GM19395 (cell line): Measurements from ENCODE around the gene SH3RF3.

Experiments used
- ATAC-seq: cut with Tn5 transposase; IDR thresholded peaks from one replicate; pipeline ENCODE4 v1.9.1; 2021; ENCODE audit warnings: mild to moderate bottlenecking, moderate library complexity; ENCODE audit not compliant: unreplicated experiment

Gene SH3RF3

DNA sequence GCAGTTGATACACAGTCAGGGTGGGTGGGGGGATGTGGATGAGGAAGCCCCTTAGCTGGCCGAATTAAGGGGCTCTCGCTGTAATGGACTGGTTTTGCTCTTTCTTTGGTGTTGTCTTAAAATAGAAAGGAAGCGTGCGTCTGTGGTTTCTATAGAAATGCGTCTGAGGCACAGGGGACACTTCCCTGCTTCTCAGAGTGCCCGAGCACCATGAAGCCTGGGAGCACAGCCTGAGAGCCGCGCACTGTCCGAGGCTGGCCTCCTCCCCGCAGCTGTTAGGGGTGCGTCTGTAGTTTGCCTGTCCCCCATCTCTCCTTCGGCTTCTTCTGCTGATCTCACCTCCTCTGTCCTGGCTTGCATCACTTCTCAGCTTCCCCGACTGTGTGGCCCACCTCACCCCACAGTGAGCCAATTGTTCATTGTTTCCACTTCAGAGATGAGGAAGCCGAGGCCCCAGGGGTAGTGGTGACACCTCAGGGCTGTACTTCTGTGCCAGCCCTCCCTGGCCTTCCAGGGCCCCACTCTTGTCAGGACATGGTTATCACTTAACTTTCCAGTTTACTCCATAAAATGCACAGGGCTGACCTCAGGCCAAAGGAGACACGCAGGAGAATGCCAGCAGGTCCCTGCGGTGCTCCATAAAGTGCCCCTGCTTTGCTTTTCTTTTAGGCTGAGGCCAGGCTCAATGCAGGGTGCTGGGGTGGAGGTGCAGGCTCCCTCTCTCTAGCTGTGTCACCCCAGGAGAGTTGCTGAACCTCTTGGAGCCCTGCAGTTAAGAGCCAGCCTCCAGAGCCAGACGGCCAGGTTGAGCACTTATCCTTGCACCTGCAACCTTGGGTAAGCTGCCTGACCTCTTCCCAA lies 274.2 kb downstream of the SH3RF3 start:
- ATAC-seq: no peak

DNA sequence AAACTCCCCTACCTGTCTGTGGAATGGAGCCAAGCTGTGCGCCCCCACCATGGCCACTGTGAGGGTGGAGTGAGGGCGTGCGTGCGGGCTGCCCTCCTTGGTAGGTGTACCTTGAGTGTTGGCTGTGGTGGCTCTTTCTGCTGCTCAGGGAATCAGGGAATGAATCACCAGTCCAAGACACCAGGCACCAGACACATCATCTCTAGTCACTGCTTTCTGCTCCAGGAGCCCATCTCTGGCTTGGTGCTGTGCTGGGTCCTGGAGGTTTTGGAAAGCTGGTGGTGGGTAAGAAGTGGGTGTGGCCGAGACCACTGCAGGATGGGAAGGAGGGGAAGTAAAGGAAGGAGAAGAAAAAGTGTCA lies 274.8 kb downstream of the SH3RF3 start:
- ATAC-seq: no peak

DNA sequence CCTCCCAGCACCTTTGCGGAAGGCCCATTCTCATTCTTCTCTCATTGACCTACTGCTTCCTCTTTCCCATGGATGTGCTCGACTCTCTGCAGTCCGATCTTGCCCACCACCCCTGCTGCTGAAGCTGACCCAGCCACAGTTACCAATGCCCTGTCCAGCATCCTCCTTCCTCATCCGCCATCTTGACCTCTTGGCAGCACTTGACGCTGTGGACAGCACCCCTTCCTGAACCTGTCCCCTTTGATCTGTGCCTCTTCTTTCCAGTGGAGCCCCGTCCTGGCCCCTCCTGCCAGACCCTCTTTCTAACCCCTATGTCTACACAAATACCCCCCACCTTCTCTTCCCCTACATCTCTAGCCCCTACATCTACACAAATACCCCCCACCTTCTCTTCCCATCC lies 275.7 kb downstream of the SH3RF3 start:
- no peak for ATAC-seq

DNA sequence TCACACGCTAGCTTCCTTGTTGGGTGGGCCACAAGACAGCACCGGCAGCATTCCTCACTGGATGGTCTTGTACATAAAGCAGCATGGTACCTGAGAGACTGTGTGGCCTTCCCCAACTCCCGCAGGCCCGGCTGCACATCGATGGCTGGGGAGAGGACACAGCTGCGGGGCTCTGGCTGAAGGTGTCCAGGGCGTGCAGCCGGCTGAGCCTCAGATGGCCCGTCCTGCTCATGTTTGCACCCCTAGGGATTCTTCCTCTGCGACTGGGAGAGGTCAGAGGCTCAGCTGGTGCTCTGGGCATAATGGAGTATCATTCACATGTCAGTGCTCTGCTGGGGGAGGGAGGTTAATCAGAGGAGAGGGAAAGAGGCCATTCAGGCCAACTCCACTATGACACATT lies 276.9 kb downstream of the SH3RF3 start:
- ATAC-seq: no peak

DNA sequence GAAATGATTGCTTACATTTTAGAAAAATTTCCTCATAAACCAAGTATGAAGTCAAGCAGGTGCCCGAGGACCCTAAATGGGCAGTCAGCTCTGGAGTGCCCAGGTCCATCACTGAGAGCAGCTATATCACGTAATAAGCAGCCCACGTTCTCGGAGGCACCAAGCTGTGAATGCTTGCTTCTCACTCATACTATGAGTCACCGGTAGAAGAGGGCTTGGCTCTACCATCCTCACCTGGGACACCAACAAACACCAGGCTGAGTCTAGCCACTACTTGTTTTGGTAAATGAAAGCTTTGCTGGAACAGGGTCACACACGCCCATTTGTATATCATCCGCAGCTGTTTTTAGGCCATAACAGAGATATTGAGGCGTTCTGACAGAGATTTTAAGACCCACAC lies 277.3 kb downstream of the SH3RF3 start:
- no peak for ATAC-seq

- no peak for ATAC-seq
Observed at GRCh38 chr2:109407276-109408042, 278.5 kb downstream of the SH3RF3 start.

DNA sequence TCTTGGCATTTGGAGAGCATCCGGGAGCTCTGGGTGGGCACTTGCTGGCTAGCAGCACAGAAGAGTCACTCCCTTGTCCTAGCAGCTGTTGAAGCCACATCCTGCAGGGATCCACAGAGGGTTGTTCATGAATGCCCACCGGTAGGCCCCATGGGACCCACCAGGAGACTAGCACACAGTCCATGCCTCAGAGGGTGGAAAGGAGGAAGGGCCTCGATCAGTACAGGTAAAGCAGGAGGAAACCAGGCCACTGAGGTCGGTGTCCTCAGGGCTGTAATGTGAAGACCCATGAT lies 279.0 kb downstream of the SH3RF3 start:
- no peak for ATAC-seq

GRCh38 chr2:109409321-109410038 lies 280.5 kb downstream of the SH3RF3 start:
- no peak for ATAC-seq

DNA sequence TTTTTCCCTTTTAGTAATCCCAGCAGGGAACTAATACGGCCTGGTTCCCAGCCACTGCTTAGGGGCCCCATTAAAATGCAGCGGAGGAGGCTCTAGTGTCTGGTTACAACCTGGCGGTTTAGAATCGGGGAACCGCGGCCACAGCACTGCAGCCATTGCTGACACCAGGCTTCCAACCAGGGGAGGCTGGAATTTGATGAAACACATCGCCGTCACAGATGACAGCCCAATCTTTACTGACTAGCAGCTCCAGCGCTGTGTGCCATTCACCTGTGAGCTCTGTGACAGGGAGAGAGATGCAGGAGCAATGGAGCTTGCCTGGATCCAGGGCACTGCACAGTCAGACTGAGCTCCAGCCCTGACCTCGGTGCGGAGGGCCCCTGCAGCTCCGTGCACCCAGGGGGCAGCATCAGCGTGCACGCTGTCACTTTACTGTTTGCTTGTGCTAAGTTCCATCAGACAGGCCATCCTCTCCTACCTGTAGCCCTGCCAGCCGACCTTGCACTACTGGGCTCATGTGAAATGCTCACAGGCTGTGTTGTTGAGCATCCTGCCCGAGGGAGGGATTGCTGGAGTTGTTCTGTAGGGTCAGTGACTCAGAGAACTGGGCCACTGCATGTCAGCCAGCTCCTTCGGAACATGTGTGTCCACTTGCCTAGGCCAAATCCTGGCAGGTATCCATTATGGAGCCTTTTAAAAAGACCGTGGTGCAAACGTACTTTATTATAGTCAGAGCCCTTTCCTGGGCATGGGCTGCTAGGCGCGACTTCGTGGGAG lies 281.2 kb downstream of the SH3RF3 start:
- no peak for ATAC-seq

- ATAC-seq: no peak
Observed at GRCh38 chr2:109411640-109412325, 282.8 kb downstream of the SH3RF3 start.

DNA sequence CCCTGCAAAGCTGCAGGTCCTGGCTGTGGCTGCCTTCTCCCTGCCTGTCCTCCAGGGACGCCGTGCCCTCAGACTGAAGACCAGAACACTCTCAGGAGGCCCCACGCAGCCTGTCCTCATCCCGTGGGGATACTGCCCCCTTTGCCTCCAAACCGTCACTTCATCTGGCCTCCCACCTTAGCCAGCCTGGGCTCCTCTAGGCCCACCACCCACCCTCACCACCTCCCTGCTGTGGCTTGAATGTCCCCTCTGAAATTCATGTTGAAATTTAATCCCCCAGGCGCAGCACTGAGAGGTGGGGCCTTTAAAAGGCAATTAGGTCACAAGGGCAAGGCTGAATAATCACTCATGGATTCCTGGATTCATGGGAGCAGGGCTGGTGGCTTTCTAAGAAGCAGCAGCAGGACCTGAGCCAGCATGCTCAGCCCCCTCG lies 286.6 kb downstream of the SH3RF3 start:
- ATAC-seq: no peak

GRCh38 chr2:109417701-109418335 lies 288.8 kb downstream of the SH3RF3 start:
- ATAC-seq: no peak

GRCh38 chr2:109418716-109419115 lies 289.7 kb downstream of the SH3RF3 start:
- no peak for ATAC-seq

DNA sequence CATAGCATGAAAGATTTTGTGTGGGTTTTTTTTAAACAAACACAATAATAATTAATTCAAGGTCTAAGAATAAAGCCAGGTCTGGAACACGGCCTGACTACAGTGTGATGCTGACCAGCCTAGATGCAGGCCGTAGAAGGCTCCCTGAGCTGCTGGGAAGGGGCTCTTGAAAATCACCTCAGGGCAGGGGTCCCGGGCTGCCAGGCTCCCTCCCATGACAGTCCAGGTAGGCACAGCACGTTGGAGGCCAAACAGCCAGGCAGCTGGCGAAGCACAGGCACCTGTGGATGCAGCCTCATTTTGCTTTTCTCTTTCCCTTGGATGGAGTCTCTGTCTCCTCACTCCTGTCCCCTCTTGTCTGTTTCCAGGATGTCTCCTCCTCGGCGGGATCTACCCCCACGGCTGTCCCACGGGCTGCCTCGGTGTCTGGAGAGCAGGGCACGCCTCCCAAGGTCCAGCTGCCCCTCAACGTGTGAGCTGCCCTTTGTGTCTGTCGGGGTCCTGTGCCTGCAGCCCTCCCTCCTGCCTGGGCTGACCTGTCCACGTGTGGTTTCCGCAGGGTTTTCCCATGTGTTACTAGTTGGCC lies 290.3 kb downstream of the SH3RF3 start:
- ATAC-seq: no peak

DNA sequence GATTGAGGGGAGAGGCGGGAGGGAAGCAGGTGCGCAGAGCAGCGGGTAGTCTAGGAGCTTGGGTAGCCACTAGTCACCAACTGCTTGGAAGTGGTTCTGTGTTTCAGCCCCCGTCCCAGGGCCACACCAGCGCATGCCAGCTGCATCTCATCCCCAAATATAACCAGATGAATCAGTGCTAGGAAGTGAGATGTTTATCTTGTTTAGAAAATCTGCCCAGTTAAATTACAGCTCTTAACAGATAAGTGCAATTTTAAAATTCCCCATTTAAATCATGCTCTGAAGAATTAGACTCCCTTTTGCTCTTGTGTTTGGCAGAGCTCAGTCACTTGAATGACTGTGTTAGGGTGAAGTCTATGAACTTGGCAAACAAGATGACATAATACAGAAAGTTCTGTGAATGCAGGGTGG lies 291.0 kb downstream of the SH3RF3 start:
- ATAC-seq: no peak

GRCh38 chr2:109421101-109421500 lies 292.1 kb downstream of the SH3RF3 start:
- ATAC-seq: no peak

- ATAC-seq: no peak
Observed at GRCh38 chr2:109421642-109422041, 292.6 kb downstream of the SH3RF3 start.

DNA sequence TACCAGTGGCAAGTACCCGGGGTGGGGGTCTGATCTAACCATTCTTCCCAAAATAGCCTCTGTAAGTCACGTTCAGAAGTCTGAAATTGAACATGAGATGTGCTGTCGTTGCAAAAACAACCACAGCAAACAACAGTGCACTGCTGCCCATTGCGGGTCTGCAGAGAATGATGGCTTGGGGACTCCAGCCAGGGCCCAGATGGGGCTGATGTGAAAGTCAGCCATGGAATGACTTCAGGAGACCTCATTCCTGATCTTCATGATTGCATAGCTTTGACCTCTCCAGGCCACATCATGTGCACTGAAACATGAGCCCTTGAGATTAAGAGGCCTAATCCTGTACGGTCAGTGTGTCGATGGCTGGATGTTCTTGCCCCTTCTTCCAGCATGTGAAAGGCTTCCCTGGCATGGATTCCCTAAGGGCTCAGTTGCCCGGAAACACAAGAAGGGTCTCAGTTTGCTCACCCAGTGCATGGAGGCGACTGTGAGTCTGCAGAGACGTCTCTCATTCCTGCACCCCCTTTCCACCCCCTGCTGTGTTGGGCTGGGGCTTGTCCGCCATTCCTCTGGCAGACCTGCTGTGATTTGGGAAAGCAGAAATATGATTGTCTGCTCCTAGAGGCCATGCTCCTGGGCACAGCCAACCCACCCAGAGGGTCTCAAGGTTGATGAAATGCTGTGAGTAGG lies 293.2 kb downstream of the SH3RF3 start:
- ATAC-seq: no peak
